Measurements from ENCODE around the gene FAM53B.

The FAM53B gene

DNA sequence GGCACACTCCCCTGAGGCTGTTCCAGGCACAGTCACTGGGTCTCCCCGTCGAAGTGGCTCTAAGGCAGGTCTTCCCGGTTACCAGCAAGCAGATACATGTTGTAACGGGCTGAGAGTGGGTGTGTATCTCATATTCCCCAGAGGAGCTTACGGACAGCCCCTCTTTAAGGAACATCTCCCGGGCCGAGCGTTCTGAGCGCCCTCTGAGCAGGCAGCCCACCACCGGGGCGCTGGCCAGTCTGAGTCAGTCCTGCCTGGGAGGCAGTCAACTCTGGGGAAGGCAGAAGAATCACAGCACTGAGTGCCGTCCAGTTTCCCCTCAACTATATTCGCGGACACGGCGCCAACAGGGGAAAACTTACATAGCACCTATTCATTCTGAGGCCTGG is 165.2 kb downstream of the FAM53B start:
- TF ChIP-seq, protein P1, sequence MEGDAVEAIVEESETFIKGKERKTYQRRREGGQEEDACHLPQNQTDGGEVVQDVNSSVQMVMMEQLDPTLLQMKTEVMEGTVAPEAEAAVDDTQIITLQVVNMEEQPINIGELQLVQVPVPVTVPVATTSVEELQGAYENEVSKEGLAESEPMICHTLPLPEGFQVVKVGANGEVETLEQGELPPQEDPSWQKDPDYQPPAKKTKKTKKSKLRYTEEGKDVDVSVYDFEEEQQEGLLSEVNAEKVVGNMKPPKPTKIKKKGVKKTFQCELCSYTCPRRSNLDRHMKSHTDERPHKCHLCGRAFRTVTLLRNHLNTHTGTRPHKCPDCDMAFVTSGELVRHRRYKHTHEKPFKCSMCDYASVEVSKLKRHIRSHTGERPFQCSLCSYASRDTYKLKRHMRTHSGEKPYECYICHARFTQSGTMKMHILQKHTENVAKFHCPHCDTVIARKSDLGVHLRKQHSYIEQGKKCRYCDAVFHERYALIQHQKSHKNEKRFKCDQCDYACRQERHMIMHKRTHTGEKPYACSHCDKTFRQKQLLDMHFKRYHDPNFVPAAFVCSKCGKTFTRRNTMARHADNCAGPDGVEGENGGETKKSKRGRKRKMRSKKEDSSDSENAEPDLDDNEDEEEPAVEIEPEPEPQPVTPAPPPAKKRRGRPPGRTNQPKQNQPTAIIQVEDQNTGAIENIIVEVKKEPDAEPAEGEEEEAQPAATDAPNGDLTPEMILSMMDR (IDR thresholded peaks at IDR 0.05; ENCODE audit: low read depth, low read length, missing control alignments), result no peak
- no peak for DNase-seq (ENCODE audit: low read depth)
- H3K4me3 ChIP-seq (ENCODE audit: low read depth, low read length), result no peak overlapping the region

DNA sequence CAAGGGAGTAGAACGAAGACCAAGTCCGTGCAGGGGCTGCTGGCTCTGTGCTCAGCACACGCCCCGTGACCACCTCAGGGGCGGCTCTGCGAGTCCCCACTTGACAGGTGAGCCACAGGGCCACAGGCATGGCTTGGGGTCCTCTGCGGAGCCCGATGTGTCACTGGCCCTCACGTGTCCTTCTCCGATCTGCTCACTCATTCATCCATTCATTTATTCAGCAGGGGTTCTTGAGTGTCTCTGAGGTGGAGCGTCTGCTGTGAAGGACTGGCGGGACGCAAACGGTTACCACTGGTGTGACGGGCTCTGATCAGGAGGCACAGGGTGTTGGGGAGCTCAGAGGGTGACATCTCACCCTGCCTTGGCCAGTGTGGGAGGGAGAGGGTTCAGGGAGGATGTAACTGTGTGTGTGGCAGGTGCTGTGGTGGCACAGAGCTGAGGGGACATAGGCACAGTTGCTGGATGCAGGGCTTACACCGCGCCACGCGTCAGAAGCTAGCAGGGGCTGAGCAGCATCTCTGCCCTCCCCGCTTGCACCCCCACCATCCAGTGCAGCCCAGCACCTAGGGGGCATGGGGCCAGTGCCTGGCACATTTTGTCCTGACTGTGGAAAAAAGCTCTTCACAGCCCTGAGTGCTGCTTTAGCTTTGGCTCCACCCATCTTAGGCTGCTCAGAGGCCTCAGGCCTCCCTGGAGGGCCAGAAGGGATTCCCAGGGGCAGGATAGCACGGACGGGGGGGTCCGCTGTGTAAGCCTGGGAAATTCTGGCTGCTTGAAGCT is 165.8 kb downstream of the FAM53B start:
- TF ChIP-seq, protein P1 (IDR thresholded peaks at IDR 0.05; ENCODE audit: low read depth, low read length, missing control alignments), result no peak
- H3K4me3 ChIP-seq (ENCODE audit: low read depth, low read length), result no peak overlapping the region
- DNase-seq (ENCODE audit: low read depth), result no peak

DNA sequence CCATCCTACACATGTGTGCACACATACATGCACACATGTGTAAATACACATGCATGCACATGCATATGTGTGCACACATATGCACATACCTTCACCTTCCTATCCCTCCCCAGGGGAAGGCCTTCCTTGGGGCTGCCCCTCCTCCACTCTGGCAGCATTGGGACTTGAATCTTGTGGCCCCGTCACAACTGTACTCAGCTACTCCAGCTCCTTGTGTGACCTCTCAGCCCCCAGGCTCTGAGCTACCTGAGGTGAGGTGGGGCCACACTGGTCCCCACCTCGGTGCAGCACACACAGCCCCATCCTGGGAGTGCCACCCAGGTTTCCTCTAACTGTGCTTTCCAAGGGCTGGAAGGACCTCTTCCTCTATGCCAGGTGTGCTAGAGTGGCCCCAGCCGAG is 166.5 kb downstream of the FAM53B start:
- H3K4me3 ChIP-seq (ENCODE audit: low read depth, low read length), result no peak overlapping the region
- no peak for DNase-seq (ENCODE audit: low read depth)
- TF ChIP-seq, protein P1 (IDR thresholded peaks at IDR 0.05; ENCODE audit: low read depth, low read length, missing control alignments), result no peak

DNA sequence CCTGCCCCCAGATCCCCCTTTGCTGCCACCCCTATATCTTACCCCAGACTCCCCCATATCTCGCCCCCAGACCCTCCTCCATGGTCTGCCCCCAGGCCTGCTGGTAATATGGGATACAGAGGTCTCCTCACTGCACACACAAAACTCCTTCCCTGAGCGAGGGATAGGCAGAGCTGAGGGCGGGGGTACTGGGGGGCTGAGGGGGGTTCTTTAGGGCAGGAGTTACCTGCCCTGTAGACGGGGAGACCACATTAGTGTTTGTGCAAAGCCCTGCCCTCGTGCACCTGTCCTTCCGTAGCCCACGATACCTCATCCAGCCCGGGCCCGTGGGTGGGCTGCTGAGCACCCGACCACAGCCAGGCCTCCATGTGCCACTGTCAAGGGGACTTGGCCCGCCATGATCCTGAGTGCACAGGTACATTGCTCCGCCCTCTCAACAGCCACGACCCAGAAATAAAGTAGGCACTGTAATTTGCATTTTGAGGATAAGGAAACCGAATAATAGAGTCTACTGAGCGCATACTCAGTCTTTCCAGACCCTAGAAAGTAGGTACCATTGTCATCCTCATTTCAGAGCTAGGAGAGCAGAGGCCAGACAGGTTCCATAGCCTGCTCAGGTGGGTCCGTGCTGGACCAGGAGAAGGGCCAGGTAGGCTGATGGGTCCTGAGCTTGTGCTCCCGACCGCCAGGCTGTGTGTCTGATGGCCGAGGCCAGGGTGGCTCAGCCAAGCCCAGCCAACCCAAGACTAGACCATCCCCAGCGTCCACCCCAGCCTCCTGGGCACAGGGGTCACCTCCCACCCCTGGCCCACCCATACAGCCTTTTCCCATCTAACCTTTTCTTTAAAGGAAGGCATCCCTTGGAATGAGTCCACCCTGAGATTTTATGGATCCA is 167.4 kb downstream of the FAM53B start:
- no peak overlapping the region for H3K4me3 ChIP-seq (ENCODE audit: low read depth, low read length)
- TF ChIP-seq, protein P1 (IDR thresholded peaks at IDR 0.05; ENCODE audit: low read depth, low read length, missing control alignments), result no peak
- DNase-seq (ENCODE audit: low read depth), result no peak

DNA sequence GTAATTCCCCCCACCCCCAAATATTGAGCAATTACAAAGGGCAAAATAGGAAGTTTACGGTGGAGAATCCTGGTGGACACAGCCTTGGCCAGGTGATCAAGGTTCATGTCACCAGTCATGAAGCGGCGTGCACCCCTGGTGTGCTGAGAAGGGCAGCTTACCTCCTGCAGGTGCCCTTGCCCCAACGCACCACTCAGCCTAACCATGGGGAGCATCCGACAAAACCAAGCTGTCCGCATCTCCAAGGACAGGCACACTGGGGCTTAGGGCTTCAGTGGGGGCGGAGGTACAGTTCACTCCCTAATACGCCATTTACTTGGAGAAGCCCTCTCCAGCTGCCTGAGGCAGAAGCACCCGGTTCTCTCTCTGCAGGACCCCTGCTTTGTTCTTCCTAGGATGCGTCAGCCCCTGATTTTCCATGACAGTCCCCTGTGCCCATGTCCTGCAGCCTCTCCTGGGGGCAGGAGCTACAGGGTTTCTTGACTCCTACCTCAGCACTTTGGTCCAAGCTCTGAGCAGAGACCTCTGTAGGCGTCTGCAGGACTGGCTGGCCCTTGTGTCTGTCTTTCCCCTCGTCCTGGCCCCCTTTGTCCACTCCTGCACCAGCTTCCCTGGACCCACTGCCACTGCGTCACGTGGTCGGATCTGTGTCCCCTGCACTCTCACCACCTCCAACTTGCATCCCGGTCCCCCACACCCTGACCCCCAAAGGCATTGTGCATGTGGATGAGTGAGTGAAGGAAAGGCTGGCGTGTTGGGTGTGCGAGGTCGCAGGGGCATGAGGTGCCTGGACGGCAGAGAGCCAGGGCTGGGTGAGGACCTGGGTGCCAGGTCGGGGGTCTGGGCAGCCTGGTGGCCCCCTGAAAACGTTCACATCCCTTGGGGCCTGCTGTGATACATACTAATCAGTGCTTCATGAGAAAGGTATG is 168.8 kb downstream of the FAM53B start:
- H3K4me3 ChIP-seq (ENCODE audit: low read depth, low read length), result no peak overlapping the region
- TF ChIP-seq, protein P1 (IDR thresholded peaks at IDR 0.05; ENCODE audit: low read depth, low read length, missing control alignments), result no peak
- no peak for DNase-seq (ENCODE audit: low read depth)

DNA sequence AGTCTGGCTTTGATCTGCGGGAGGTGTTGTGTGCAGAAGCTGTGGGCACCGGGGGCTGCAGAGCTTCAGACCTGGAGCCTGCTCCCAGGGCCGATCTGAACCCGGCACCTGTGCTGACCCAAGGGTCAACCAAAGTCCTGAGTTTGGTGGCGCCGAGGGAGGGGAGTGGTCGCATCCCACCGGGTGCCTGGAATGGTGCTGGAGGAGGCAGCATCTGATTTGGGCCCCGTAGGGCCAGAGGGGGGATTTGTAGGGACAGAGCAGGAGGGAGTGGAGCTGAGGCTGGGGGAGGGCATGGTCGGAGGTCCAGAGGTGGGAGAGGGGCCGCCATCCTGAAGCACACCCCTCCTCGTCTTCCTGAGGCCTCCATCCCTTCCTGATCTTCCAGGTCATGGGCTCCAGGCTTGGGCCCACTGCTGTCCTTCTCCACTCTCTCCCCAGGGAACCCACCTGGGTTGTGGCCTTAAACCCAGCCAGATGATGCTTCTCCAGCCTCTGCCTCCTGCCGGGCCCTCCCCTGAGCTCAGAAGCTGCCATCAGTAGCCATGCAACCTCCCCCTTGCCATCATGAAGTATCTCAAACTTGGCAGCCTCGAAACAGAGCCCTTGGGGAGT is 169.6 kb downstream of the FAM53B start:
- H3K4me3 ChIP-seq (ENCODE audit: low read depth, low read length), result no peak overlapping the region
- TF ChIP-seq, protein P1 (IDR thresholded peaks at IDR 0.05; ENCODE audit: low read depth, low read length, missing control alignments), result no peak
- no peak for DNase-seq (ENCODE audit: low read depth)

Data from GM12864 (cell line).